ENCODE results near the gene DIP2C. TPM values are rescaled to one million over a fixed set of nuclear protein-coding genes. Genes with fewer than 3 reads are reported as not detected.
"Not testable (repeated sequence)": the region's sequence is repeated elsewhere in the genome, so short reads cannot be mapped to it uniquely, and the experiment has no call there.

DIP2C gene
- total RNA-seq, 2 experiments from 2014 or later = 0.70 to 0.76 TPM

GRCh38 chr10:517241-517830 lies 172.1 kb downstream of the DIP2C start:
- POLR2A ChIA-PET = no interaction called here

GRCh38 chr10:516764-517163 lies 172.7 kb downstream of the DIP2C start:
- no peak overlapping the region for H3K27ac Mint-ChIP-seq
- peaks cover 5% of the 10 kb centered on the region for H3K4me1 Mint-ChIP-seq
- POLR2A ChIA-PET = no interaction called here
- H3K27me3 Mint-ChIP-seq = peaks cover 12% of the 10 kb centered on the region
- no peaks in the 10 kb centered on the region for H3K9me3 Mint-ChIP-seq
- CTCF ChIA-PET = no interaction called here
- H3K36me3 Mint-ChIP-seq (ENCODE audit: low read depth) = no peaks in the 10 kb centered on the region
- DNase-seq = no peak
- no peak overlapping the region for H3K4me3 Mint-ChIP-seq

More at GRCh38 chr10:517241-517830, 172.1 kb downstream of the DIP2C start:
- H3K4me1 Mint-ChIP-seq = peaks cover 5% of the 10 kb centered on the region
- H3K9me3 Mint-ChIP-seq = no peaks in the 10 kb centered on the region
- no peak for DNase-seq
- H3K36me3 Mint-ChIP-seq (ENCODE audit: low read depth) = no peaks in the 10 kb centered on the region
- CTCF ChIA-PET = no interaction called here
- H3K27me3 Mint-ChIP-seq = peaks cover 12% of the 10 kb centered on the region
- no peak overlapping the region for H3K4me3 Mint-ChIP-seq
- H3K27ac Mint-ChIP-seq = no peak overlapping the region

- Mint-ChIP-seq H3K36me3 (ENCODE audit: low read depth) (no peaks in the 10 kb centered on the region), H3K27me3 (peaks cover 8% of the 10 kb centered on the region), H3K4me1 (peaks cover 8% of the 10 kb centered on the region), H3K4me3 (no peak overlapping the region), H3K9me3 (no peaks in the 10 kb centered on the region), H3K27ac (no peak overlapping the region)
- ChIA-PET CTCF (no interaction called here), POLR2A (no interaction called here)
- DNase-seq = no peak
Measured at GRCh38 chr10:515674-516073, 173.8 kb downstream of the DIP2C start.

- peaks cover 8% of the 10 kb centered on the region for H3K4me1 Mint-ChIP-seq
- no peaks in the 10 kb centered on the region for H3K36me3 Mint-ChIP-seq (ENCODE audit: low read depth)
- H3K27me3 Mint-ChIP-seq = peaks cover 8% of the 10 kb centered on the region
- DNase-seq = no peak
- CTCF ChIA-PET = interaction anchor here (0.8 kb wide), 1 partner anchor 13 kb away, joined by 3 read pairs; no protein-coding TSS in a partner anchor
- H3K9me3 Mint-ChIP-seq = no peaks in the 10 kb centered on the region
- H3K4me3 Mint-ChIP-seq = no peak overlapping the region
- POLR2A ChIA-PET = no interaction called here
- no peak overlapping the region for H3K27ac Mint-ChIP-seq
Measured at GRCh38 chr10:514137-514671, 175.3 kb downstream of the DIP2C start.

GRCh38 chr10:513393-513792 lies 176.1 kb downstream of the DIP2C start:
- Mint-ChIP-seq H3K4me1 (peaks cover 8% of the 10 kb centered on the region), H3K4me3 (no peak overlapping the region), H3K36me3 (ENCODE audit: low read depth) (no peaks in the 10 kb centered on the region), H3K27me3 (peaks cover 8% of the 10 kb centered on the region), H3K27ac (no peak overlapping the region), H3K9me3 (no peaks in the 10 kb centered on the region)
- POLR2A ChIA-PET = interaction anchor here (1.4 kb wide), 1 partner anchor 7 kb away, joined by 3 read pairs; no protein-coding TSS in a partner anchor
- CTCF ChIA-PET = interaction anchor here (0.7 to 1.0 kb wide), 5 partner anchors 8 to 612 kb away, joined by 3 to 4 read pairs (median 3); no protein-coding TSS in a partner anchor
- no peak for DNase-seq

GRCh38 chr10:512661-513060 lies 176.8 kb downstream of the DIP2C start:
- H3K27ac Mint-ChIP-seq; H3K36me3 Mint-ChIP-seq (ENCODE audit: low read depth); H3K9me3 Mint-ChIP-seq; H3K4me1 Mint-ChIP-seq; H3K27me3 Mint-ChIP-seq; DNase-seq; H3K4me3 Mint-ChIP-seq: not testable (repeated sequence)
- CTCF ChIA-PET = interaction anchor here (0.7 to 1.5 kb wide), 6 partner anchors 9 to 613 kb away, joined by 3 to 4 read pairs (median 3); no protein-coding TSS in a partner anchor
- POLR2A ChIA-PET = interaction anchor here (1.4 kb wide), 1 partner anchor 8 kb away, joined by 3 read pairs; no protein-coding TSS in a partner anchor

GRCh38 chr10:511849-512191 lies 177.6 kb downstream of the DIP2C start:
- Mint-ChIP-seq H3K36me3 (ENCODE audit: low read depth) (no peaks in the 10 kb centered on the region), H3K4me3 (no peak overlapping the region), H3K27me3 (peaks cover 8% of the 10 kb centered on the region), H3K4me1 (peaks cover 8% of the 10 kb centered on the region), H3K9me3 (no peaks in the 10 kb centered on the region), H3K27ac (no peak overlapping the region)
- ChIA-PET POLR2A (no interaction called here), CTCF (interaction anchor here (0.6 to 1.7 kb wide), 4 partner anchors 14 to 277 kb away, joined by 3 to 4 read pairs (median 4); no protein-coding TSS in a partner anchor)
- no peak for DNase-seq

GRCh38 chr10:511101-511848 lies 178.2 kb downstream of the DIP2C start:
- CTCF ChIA-PET = interaction anchor here (0.6 to 1.7 kb wide), 4 partner anchors 11 to 274 kb away, joined by 3 to 4 read pairs (median 4); no protein-coding TSS in a partner anchor
- POLR2A ChIA-PET = no interaction called here

GRCh38 chr10:510415-510881 lies 179.0 kb downstream of the DIP2C start:
- Mint-ChIP-seq H3K4me3 (no peak overlapping the region), H3K4me1 (peaks cover 8% of the 10 kb centered on the region), H3K36me3 (ENCODE audit: low read depth) (no peaks in the 10 kb centered on the region), H3K27ac (no peak overlapping the region), H3K27me3 (peaks cover 8% of the 10 kb centered on the region), H3K9me3 (no peaks in the 10 kb centered on the region)
- CTCF ChIA-PET = interaction anchor here (1.5 to 1.7 kb wide), 2 partner anchors 15 to 275 kb away, joined by 3 to 4 read pairs; no protein-coding TSS in a partner anchor
- POLR2A ChIA-PET = no interaction called here
- no peak for DNase-seq

More at GRCh38 chr10:511101-511848, 178.2 kb downstream of the DIP2C start:
- peak; percentile 78 for DNase-seq
- Mint-ChIP-seq H3K27ac (no peak overlapping the region), H3K36me3 (ENCODE audit: low read depth) (no peaks in the 10 kb centered on the region), H3K4me3 (no peak overlapping the region), H3K27me3 (peaks cover 8% of the 10 kb centered on the region), H3K9me3 (no peaks in the 10 kb centered on the region), H3K4me1 (peaks cover 8% of the 10 kb centered on the region)

- ChIA-PET POLR2A (no interaction called here), CTCF (no interaction called here)
- no peak overlapping the region for H3K4me3 Mint-ChIP-seq
Measured at GRCh38 chr10:509361-510102, 179.9 kb downstream of the DIP2C start.

GRCh38 chr10:508726-509125 lies 180.7 kb downstream of the DIP2C start:
- Mint-ChIP-seq H3K27me3 (peaks cover 8% of the 10 kb centered on the region), H3K9me3 (no peaks in the 10 kb centered on the region), H3K4me1 (peaks cover 8% of the 10 kb centered on the region), H3K27ac (no peak overlapping the region), H3K36me3 (ENCODE audit: low read depth) (no peaks in the 10 kb centered on the region), H3K4me3 (no peak overlapping the region)
- no peak for DNase-seq
- CTCF ChIA-PET = no interaction called here
- POLR2A ChIA-PET = no interaction called here

More at GRCh38 chr10:509361-510102, 179.9 kb downstream of the DIP2C start:
- Mint-ChIP-seq H3K9me3 (no peaks in the 10 kb centered on the region), H3K36me3 (ENCODE audit: low read depth) (no peaks in the 10 kb centered on the region), H3K4me1 (peaks cover 8% of the 10 kb centered on the region), H3K27me3 (peaks cover 8% of the 10 kb centered on the region), H3K27ac (no peak overlapping the region)
- DNase-seq = no peak

- Mint-ChIP-seq H3K27me3 (peaks cover 7% of the 10 kb centered on the region), H3K4me3 (no peak overlapping the region), H3K27ac (no peak overlapping the region), H3K9me3 (no peaks in the 10 kb centered on the region), H3K4me1 (peaks cover 4% of the 10 kb centered on the region), H3K36me3 (ENCODE audit: low read depth) (no peaks in the 10 kb centered on the region)
- no peak for DNase-seq
- ChIA-PET POLR2A (no interaction called here), CTCF (no interaction called here)
Measured at GRCh38 chr10:507908-508444, 181.5 kb downstream of the DIP2C start.

- Mint-ChIP-seq H3K27ac (no peak overlapping the region), H3K9me3 (no peaks in the 10 kb centered on the region), H3K27me3 (peaks cover 11% of the 10 kb centered on the region), H3K4me1 (peaks cover 4% of the 10 kb centered on the region), H3K36me3 (ENCODE audit: low read depth) (no peaks in the 10 kb centered on the region), H3K4me3 (no peak overlapping the region)
- DNase-seq = no peak
- CTCF ChIA-PET = no interaction called here
- POLR2A ChIA-PET = no interaction called here
Measured at GRCh38 chr10:507355-507699, 182.1 kb downstream of the DIP2C start.

All from activated CD4-positive, alpha-beta memory T cell treated with anti-CD3 and anti-CD28 coated beads, Interleukin-2, amount 10 ng/mL, durations not matched to agents 7 days and 5 days (primary cell).